Measurements from ENCODE around the gene TRAF5.
"Not testable (repeated sequence)": the region's sequence is repeated elsewhere in the genome, so short reads cannot be mapped to it uniquely, and the experiment has no call there.

The TRAF5 gene, protein sequence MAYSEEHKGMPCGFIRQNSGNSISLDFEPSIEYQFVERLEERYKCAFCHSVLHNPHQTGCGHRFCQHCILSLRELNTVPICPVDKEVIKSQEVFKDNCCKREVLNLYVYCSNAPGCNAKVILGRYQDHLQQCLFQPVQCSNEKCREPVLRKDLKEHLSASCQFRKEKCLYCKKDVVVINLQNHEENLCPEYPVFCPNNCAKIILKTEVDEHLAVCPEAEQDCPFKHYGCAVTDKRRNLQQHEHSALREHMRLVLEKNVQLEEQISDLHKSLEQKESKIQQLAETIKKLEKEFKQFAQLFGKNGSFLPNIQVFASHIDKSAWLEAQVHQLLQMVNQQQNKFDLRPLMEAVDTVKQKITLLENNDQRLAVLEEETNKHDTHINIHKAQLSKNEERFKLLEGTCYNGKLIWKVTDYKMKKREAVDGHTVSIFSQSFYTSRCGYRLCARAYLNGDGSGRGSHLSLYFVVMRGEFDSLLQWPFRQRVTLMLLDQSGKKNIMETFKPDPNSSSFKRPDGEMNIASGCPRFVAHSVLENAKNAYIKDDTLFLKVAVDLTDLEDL

DNA sequence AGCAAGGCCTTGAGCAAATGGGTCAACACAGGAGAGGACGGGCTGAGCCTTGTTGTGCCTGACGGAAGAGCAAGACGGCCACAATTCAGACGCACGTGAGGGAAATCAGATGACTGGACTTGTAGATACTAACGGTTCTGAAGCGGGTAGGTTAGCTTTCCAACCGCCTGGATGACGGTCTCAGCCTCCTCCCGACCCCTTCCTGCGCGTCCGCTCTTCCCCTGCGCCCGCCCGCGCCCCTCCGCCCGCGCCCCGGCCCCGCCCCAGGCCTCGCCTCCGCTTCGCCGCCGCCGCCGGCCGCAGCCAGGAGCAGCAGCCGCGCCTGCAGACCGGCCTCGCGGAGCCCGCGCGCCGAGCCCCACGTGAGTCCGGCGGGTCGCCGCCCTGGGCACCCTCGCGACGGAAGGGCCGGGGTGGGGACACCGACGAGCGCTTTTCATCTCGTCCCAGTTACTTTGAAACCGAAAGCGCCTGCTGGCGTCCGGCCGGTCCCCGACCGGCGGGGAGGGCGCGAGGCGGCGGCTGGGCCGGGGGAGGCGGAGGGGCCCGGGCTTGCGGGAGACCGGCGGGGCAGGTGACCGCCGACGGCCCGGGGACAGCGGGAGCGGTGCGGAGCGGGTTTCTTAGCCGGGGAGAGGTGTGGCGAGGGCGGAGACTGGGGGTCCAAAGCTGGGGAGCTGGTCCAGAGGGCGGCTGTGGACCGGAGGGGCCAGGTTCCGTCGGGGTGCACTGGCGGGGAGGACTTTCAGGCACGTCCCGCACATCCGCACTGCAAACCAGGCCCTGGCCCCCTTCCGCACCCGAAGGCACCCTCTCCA lies at the start of gene TRAF5:
TSS of gene TRAF5 (plus strand) at position 306 of the 818 bp plus-strand sequence. CDS start 26,407 bp downstream, outside the sequence.
- peak; percentile 44 for DNase-seq (ENCODE audit: low spot score)

DNA sequence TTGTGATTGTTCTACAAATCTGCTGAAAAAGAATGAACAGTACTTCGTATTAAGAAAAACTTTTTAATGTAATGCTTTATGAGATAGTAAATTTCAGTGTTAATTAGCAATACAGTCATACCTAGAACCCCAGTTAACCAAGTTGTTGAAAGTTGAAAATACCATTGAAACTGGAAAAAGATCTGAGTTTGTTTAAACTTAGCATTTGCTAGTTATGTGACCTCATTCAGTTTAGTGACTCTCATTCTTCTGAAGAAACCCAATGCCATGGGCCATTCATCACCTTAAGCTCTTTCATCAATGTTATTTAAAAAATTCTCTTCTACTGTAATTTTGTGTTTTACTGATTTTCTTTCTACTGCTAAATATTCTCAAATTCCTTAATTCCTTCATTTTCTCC lies 47.3 kb upstream of the TRAF5 start:
- no peak for DNase-seq (ENCODE audit: low spot score)

DNA sequence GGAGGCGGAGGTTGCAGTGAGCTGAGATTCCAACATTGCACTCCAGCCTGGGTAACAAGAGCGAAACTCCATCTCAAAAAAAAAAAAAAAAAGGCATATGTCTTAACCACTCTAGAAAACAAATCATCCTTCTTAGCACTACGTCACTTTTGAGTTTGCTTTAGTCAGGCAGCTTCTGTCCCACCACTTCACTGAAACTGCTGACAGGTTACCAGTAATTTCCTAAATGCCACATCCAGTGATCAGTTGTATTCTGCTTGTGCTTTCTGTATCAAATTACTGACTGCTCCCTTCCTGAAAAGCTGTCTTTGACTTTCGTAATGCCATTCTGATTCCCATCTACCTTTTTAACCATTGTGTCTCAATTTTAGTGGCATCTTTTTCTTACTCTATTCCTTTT lies 45.7 kb upstream of the TRAF5 start:
- no peak for DNase-seq (ENCODE audit: low spot score)

DNA sequence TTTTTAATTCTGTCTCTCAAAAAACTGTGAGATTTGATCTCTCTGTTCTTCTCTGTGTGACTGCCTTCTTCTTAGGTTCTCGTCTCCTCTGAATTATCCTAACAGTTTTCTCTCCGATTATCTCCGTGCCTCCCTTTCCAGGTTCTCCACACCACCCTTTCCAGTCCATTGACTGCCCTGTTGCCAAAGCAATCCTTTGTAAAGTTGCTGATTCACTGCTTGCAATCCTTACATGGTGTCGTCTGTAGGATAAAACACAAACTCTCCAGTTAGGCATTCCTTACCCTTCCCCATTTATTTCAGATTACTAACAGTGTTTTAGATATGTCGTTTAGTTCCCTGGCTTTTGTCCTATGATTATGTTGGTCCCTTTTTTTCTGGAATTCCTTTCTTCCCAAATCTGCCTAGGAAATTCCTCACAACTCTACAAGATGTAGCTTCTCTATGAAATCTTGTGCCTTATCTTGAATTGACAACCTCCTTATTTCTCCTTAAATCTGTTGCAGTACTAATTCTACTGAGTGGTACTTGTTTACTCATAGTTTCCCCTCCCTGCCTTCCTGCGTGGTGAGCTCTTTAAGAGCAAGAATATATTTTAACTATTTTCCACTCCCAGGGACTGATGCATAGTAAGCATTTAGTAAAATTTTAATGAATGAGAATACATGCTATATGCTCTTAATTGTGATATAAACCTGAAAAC lies 45.2 kb upstream of the TRAF5 start:
- DNase-seq (ENCODE audit: low spot score) = no peak

- no peak for DNase-seq (ENCODE audit: low spot score)
Measured at GRCh38 chr1:211282023-211282373, 44.6 kb upstream of the TRAF5 start.

GRCh38 chr1:211285196-211285595 lies 41.4 kb upstream of the TRAF5 start:
- no peak for DNase-seq (ENCODE audit: low spot score)

GRCh38 chr1:211287218-211287617 lies 39.4 kb upstream of the TRAF5 start:
- DNase-seq (ENCODE audit: low spot score) = no peak

DNA sequence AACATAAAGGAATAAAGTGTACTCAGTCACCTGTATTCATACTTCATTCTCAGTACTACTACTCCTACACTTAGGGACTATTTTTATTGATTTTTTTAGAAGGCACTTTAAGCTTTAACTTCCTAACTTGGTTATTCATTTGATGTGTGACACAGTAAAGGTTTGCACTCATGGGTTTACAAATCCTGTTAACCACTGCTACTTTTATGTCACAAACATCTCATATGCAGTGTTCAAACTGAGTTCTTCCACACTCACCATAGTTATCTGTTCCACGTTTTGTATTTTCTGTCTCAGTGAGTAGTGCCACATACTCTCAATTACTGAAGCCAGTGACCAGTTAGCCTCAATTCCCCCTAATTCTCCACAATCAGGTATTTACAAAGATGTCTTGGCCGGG lies 34.2 kb upstream of the TRAF5 start:
- no peak for DNase-seq (ENCODE audit: low spot score)

DNA sequence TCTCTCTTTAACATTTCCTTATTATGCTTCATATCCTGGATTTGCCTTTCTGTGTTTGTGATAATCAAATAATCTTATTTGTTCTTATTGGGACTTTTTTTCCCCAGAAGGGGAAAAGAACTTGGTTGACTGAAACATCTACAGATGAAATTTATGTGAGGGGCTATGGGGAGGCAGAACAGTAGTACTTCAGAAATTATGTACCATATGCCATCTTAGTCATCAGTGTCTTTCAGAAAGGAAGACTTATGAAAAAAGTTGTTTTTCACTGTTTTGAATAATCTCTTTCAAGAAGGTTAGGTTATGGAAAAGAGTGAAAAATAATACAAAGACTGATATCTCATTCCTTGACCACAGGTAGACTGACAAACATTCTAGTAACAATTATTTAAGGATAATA lies 30.2 kb upstream of the TRAF5 start:
- DNase-seq (ENCODE audit: low spot score) = no peak

GRCh38 chr1:211305044-211305443 lies 21.6 kb upstream of the TRAF5 start:
- DNase-seq (ENCODE audit: low spot score) = no peak

GRCh38 chr1:211309617-211310016 lies 17.0 kb upstream of the TRAF5 start:
- DNase-seq (ENCODE audit: low spot score) = no peak

DNA sequence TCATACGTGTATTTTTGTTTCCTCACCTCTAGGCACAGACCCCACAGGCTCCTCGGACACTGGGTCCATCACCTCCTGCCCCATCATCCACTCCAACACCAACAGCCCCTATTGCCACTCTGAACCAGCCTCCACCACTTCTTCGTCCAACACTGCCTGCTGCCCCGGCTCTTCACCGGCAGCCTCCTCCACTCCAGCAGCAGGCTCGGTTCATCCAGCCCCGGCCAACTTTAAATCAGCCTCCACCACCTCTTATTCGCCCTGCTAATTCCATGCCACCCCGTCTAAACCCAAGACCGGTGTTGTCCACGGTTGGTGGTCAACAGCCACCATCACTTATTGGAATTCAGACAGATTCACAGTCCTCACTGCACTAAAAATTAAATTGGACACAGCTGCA lies 13.2 kb upstream of the TRAF5 start:
- DNase-seq (ENCODE audit: low spot score) = no peak

DNA sequence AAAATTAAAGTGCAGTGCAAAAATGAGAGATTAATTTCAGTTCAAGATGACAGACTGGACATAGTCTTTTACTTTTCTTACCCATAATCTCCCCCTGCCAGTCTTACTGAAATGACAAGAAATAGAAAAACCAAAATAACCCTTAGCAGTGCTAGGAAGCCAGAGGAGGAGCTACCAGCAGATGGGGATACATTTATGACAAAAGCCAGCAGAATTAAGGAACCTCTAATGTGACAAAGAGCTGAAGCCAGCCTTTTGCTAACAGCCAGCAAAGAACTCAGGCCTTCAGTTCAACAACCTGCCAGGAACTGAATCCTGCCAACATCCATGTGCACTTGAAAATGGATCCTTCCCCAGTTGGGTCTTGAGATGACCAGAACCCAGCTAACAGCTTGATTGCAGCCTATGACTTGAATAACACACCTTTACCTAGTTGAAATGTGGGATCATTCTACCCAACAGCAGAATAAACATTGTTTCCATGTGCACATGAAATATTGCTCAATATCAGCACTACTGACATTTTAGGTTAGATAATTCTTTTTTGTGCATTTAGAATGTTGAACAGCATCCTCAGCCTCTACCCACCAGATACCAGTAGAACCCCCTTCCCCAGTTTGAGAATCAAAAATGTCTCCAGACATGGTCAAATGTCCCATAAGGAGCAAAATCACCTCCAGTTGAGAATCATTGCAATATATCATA lies 7.9 kb upstream of the TRAF5 start:
- DNase-seq (ENCODE audit: low spot score) = no peak

- no peak for DNase-seq (ENCODE audit: low spot score)
Measured at GRCh38 chr1:211319892-211320291, 6.7 kb upstream of the TRAF5 start.

DNA sequence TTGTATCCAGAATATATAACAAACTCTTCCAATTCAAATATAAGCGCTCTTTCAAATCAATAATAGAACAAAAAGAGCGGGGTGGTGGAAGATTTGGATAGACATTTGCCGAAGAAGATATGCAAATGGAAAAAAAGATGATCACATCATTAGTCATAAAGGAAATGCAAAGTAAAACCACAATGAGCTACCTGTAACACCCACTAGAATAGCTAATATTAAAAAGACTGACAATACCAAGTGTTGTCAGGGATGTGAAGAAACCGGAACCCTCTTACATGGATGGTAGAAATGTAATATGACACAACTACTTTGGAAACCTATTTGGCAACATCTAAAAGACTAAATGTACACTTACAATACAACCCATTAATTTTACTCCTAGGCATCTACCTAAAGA lies 5.7 kb upstream of the TRAF5 start:
- DNase-seq (ENCODE audit: low spot score) = no peak

DNA sequence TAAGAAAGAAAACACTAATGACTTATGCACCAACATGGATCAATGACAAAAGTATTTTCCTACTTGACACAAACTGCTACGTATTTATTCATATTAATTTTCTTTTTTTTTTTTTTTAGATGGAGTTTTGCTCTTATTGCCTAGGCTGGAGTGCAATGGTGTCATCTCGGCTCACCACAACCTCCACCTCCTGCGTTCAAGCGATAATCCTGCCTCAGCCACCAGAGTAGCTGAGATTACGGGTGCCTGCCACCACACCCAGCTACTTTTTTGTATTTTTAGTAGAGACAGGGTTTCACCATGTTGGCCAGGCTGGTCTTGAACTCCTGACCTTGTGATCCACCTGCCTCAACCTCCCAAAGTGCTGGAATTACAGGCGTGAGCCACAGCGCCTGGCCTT lies 5.0 kb upstream of the TRAF5 start:
- DNase-seq (ENCODE audit: low spot score) = not testable (repeated sequence)

- DNase-seq (ENCODE audit: low spot score) = peak; percentile 66
Measured at GRCh38 chr1:211323156-211324063, 3.2 kb upstream of the TRAF5 start.

DNA sequence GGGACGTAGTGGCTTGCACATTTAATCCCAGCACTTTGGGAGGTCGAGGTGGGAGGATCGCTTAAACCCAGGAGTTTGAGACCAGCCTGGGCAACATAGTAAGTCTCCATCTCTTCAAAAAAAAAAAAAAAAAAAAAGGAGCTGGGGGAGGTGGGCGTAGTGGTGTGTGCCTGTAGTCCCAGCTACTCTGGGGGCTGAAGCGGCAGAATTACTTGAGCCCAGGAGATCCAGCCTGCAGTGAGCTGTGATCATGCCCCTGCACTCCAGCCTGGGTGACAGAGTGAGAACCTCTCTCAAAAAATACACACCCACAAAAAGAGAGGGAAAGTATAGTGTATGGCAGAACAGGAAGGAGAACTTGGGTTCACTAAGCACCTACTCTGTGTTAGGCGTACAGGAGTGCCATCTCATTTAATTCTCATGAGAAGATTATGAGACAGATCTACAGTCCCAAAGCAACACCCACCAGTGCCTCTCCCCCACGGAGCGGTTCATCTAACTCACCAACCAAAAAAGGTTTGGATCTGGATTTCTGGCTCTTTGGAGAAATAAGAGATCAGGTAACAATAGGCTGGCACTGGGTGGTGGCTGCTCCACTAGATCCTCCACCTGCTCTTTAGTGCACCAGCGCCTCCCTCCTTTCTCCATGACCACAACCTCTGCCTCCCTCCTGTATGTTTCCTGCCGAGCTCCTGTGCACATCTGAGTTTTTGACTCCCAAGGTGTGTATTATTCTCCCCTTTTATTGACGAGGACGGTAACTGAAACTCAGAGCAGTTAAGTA lies 1.4 kb upstream of the TRAF5 start:
- no peak for DNase-seq (ENCODE audit: low spot score)

- no peak for DNase-seq (ENCODE audit: low spot score)
Measured at GRCh38 chr1:211326140-211326527, 499 bp upstream of the TRAF5 start.

DNA sequence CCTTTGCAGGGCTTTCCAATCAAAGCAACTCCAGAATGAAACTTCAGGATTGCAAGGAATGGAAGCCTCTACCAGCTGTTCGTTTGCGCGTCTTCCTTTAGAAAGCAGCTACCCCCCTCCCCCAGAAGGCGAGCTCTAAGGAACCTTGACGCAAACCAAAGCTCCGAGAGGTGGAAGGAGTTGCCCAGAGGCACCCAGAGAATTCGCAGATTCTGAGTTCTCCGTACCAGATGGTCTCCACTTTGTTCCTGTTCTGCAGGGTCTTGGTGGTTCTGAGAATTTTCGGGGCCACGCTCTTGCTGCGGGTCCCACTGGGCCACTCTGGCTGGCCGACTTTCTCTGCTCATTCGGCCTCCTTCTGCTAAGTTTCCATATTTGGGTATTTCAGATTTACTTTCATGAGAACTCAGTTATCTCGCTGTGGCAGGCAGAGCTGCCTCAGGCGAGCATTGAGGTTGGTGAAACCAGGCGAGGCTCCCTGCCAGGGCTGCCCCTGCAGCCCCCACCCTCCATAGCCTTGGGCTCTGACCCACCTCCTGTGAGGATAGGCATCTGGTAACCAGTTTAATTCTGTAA lies 801 bp downstream of the TRAF5 start:
- peak; percentile 47 for DNase-seq (ENCODE audit: low spot score)

Data from germinal center (tissue), 1 donor.